CD4-positive, alpha-beta T cell treated with Interleukin-4 for 1 hour (primary cell): Measurements from ENCODE around the gene PEX10.

Experiments used
- DNase-seq, 2 donors: peaks; one replicate each; pipeline ENCODE4 v3.0.0-alpha.2; 2020 to 2022

PEX10 gene

GRCh38 chr1:2442661-2443060 is 30.3 kb upstream of the PEX10 start:
- DNase-seq = no peak

GRCh38 chr1:2441746-2442145 is 29.4 kb upstream of the PEX10 start:
- no peak for DNase-seq

- peak in 1 of 2 donors; percentile 19 for DNase-seq
Measured at GRCh38 chr1:2440346-2440745, 28.0 kb upstream of the PEX10 start.

- no peak for DNase-seq
Measured at GRCh38 chr1:2439369-2439768, 27.0 kb upstream of the PEX10 start.

GRCh38 chr1:2438641-2439040 is 26.3 kb upstream of the PEX10 start:
- no peak for DNase-seq

GRCh38 chr1:2438038-2438437 is 25.7 kb upstream of the PEX10 start:
- no peak for DNase-seq

GRCh38 chr1:2437617-2438016 is 25.3 kb upstream of the PEX10 start:
- no peak for DNase-seq

- DNase-seq = no peak
Measured at GRCh38 chr1:2436876-2437275, 24.5 kb upstream of the PEX10 start.

GRCh38 chr1:2435746-2436355 is 23.5 kb upstream of the PEX10 start:
- DNase-seq = no peak

- no peak for DNase-seq
Measured at GRCh38 chr1:2435091-2435490, 22.7 kb upstream of the PEX10 start.

- DNase-seq = no peak
Measured at GRCh38 chr1:2433936-2434655, 21.7 kb upstream of the PEX10 start.

GRCh38 chr1:2433196-2433595 is 20.8 kb upstream of the PEX10 start:
- no peak for DNase-seq

GRCh38 chr1:2432441-2432844 is 20.1 kb upstream of the PEX10 start:
- DNase-seq = no peak

- DNase-seq = no peak
Measured at GRCh38 chr1:2431518-2431917, 19.2 kb upstream of the PEX10 start.

GRCh38 chr1:2431103-2431502 is 18.7 kb upstream of the PEX10 start:
- DNase-seq = no peak

- DNase-seq = no peak
Measured at GRCh38 chr1:2430592-2430973, 18.2 kb upstream of the PEX10 start.

- peak in 1 of 2 donors; percentile 11 for DNase-seq
Measured at GRCh38 chr1:2429780-2430591, 17.6 kb upstream of the PEX10 start.

GRCh38 chr1:2428490-2428889 is 16.1 kb upstream of the PEX10 start:
- DNase-seq = no peak

GRCh38 chr1:2427976-2428375 is 15.6 kb upstream of the PEX10 start:
- DNase-seq = no peak

GRCh38 chr1:2427051-2427450 is 14.7 kb upstream of the PEX10 start:
- no peak for DNase-seq

GRCh38 chr1:2426540-2426939 is 14.2 kb upstream of the PEX10 start:
- no peak for DNase-seq

GRCh38 chr1:2425892-2426291 is 13.5 kb upstream of the PEX10 start:
- no peak for DNase-seq

GRCh38 chr1:2422523-2422922 is 10.2 kb upstream of the PEX10 start:
- DNase-seq = no peak

GRCh38 chr1:2419416-2419815 is 7.1 kb upstream of the PEX10 start:
- no peak for DNase-seq
